IMR-90 (cell line): ENCODE measurements around the gene ADISSP. TPM values are rescaled to one million over a fixed set of nuclear protein-coding genes. Genes with fewer than 3 reads are reported as not detected.

Experiments
- ATAC-seq: fragments of 200-7000 bp; cut with Tn5 transposase; 2 replicates; pipeline ENCODE4 v1.9.1; 2020; ENCODE audit warnings: low read depth, mild to moderate bottlenecking, moderate library complexity
- BruUV-seq: library from RNA; stranded (reverse); fragments of 400-500 nt; replicated peaks from 2 replicates; lab custom pipeline; 2021; lab: Mats Ljungman, UMichigan
- CTCF ChIA-PET: fragments of 300-600 bp; formaldehyde crosslinking; extraction: SDS; loops from one replicate; lab custom pipeline; 2021; ENCODE audit warnings: antibody characterized with exemption; lab: Yijun Ruan, JAX
- POLR2A ChIA-PET: fragments of 300-600 bp; sonication (Branson Sonifier 250); formaldehyde crosslinking; loops from one replicate; lab custom pipeline; 2022; ENCODE audit warnings: antibody characterized with exemption; ENCODE audit not compliant: unreplicated experiment; lab: Charles Lee
- DNase-seq: peaks from one replicate; pipeline ENCODE4 v3.0.0; 2013
- H2AFZ ChIP-seq: replicated peaks from 2 replicates; pipeline ENCODE3; 2013; ENCODE audit warnings: low read length, mild to moderate bottlenecking; ENCODE audit not compliant: poor library complexity
- H2AK5ac ChIP-seq: 2 replicates; pipeline ENCODE4 v1.6.1; 2013; ENCODE audit warnings: low read depth, low read length, inconsistent platforms
- H2AK9ac ChIP-seq: replicated peaks from 2 replicates; pipeline ENCODE3; 2013; ENCODE audit warnings: mild to moderate bottlenecking, low read depth, low read length, moderate library complexity; ENCODE audit not compliant: poor library complexity
- H2BK120ac ChIP-seq: 2 replicates; pipeline ENCODE4 v1.6.1; 2013; ENCODE audit warnings: low read depth, low read length, inconsistent platforms
- H2BK15ac ChIP-seq: 3 replicates; pipeline ENCODE4 v1.6.1; 2013; ENCODE audit warnings: low read depth, low read length, inconsistent platforms
- H2BK20ac ChIP-seq: 2 replicates; pipeline ENCODE4 v1.6.1; 2013; ENCODE audit warnings: low read depth, mild to moderate bottlenecking, inconsistent platforms, low read length, moderate library complexity
- H2BK5ac ChIP-seq: 2 replicates; pipeline ENCODE4 v1.6.1; 2013; ENCODE audit warnings: mild to moderate bottlenecking, low read depth, low read length, inconsistent platforms; ENCODE audit not compliant: poor library complexity, severe bottlenecking
- H3K14ac ChIP-seq: replicated peaks from 2 replicates; pipeline ENCODE4 v1.6.1; 2013; ENCODE audit warnings: low read depth, low read length, inconsistent platforms
- H3K18ac ChIP-seq: 2 replicates; pipeline ENCODE4 v1.6.1; 2013; ENCODE audit warnings: low read depth, low read length, control low read depth
- H3K23ac ChIP-seq: 2 replicates; pipeline ENCODE4 v1.6.1; 2013; ENCODE audit warnings: low read depth, low read length, inconsistent platforms
- H3K27ac ChIP-seq: 2 replicates; pipeline ENCODE4 v1.5.1; 2013; ENCODE audit warnings: mild to moderate bottlenecking, control low read depth, low read length; ENCODE audit not compliant: insufficient read depth
- H3K27me3 ChIP-seq: 2 replicates; pipeline ENCODE4 v1.6.1; 2013; ENCODE audit warnings: low read length; ENCODE audit not compliant: control insufficient read depth, insufficient read depth
- H3K36me3 ChIP-seq: 2 replicates; pipeline ENCODE4 v1.6.1; 2013; ENCODE audit warnings: low read length, mixed read lengths; ENCODE audit not compliant: control insufficient read depth, insufficient read depth
- H3K4ac ChIP-seq: 2 replicates; pipeline ENCODE4 v1.6.1; 2013; ENCODE audit warnings: low read depth, low read length, inconsistent platforms
- H3K4me1 ChIP-seq: 2 replicates; pipeline ENCODE4 v1.6.1; 2013; ENCODE audit warnings: low read length, mixed read lengths; ENCODE audit not compliant: control insufficient read depth, insufficient read depth
- H3K4me2 ChIP-seq: 2 replicates; pipeline ENCODE4 v1.6.1; 2013; ENCODE audit warnings: low read depth, mild to moderate bottlenecking, control low read depth, low read length, moderate library complexity
- H3K4me3 ChIP-seq: 2 replicates; pipeline ENCODE4 v1.5.1; 2013; ENCODE audit warnings: low read depth, mild to moderate bottlenecking, control low read depth, low read length, moderate library complexity; ENCODE audit not compliant: insufficient read depth
- H3K56ac ChIP-seq: 2 replicates; pipeline ENCODE4 v1.6.1; 2013; ENCODE audit warnings: low read length, inconsistent platforms; ENCODE audit not compliant: insufficient read depth; ENCODE audit errors: extremely low read depth
- H3K79me1 ChIP-seq, 2 experiments: 2 replicates each; pipeline ENCODE4 v1.6.1; 2013; ENCODE audit warnings: low read length in 2 of 2, inconsistent platforms in 1 of 2, low read depth in 1 of 2
- H3K9ac ChIP-seq: 2 replicates; pipeline ENCODE4 v1.6.1; 2013; ENCODE audit warnings: low read depth, low read length, control low read depth
- H3K9me1 ChIP-seq: 2 replicates; pipeline ENCODE4 v1.6.1; 2013; ENCODE audit warnings: low read length, inconsistent platforms; ENCODE audit not compliant: insufficient read depth
- H3K9me3 ChIP-seq: 2 replicates; pipeline ENCODE4 v1.6.1; 2013; ENCODE audit warnings: low read length; ENCODE audit not compliant: control insufficient read depth, insufficient read depth
- H4K20me1 ChIP-seq: 2 replicates; pipeline ENCODE4 v1.6.1; 2013; ENCODE audit warnings: low read length, inconsistent platforms; ENCODE audit not compliant: insufficient read depth
- H4K5ac ChIP-seq: 2 replicates; pipeline ENCODE4 v1.6.1; 2013; ENCODE audit warnings: mild to moderate bottlenecking, low read depth, low read length, control low read depth
- H4K8ac ChIP-seq, 2 experiments: 2 replicates each; pipeline ENCODE4 v1.6.1; 2013; ENCODE audit warnings: low read depth in 2 of 2, low read length in 2 of 2, control low read depth in 1 of 2, inconsistent platforms in 1 of 2
- H4K91ac ChIP-seq: 2 replicates; pipeline ENCODE4 v1.6.1; 2013; ENCODE audit warnings: low read depth, low read length, inconsistent platforms; ENCODE audit not compliant: insufficient read depth
- CHD1 ChIP-seq: IDR thresholded peaks from 2 replicates; pipeline ENCODE4 v1.6.1; 2012; ENCODE audit warnings: low read depth, low read length, improper control_type of control experiment
- MAFK ChIP-seq: IDR thresholded peaks from 2 replicates; pipeline ENCODE4 v1.6.1; 2012; ENCODE audit warnings: low read depth, low read length, improper control_type of control experiment
- POLR2A ChIP-seq: IDR thresholded peaks from 2 replicates; pipeline ENCODE4 v1.6.1; 2012; ENCODE audit warnings: mild to moderate bottlenecking, low read depth, low read length
- RAD21 ChIP-seq: IDR thresholded peaks from 2 replicates; pipeline ENCODE4 v1.6.1; 2012; ENCODE audit warnings: low read length, improper control_type of control experiment
- WGBS, 2 experiments: methylation state at CpG; one replicate each; pipeline versions ENCODE4 v1.1.5 to v1.1.7; 2013; ENCODE audit warnings: missing lambda C conversion rate in 2 of 2; ENCODE audit not compliant: insufficient read length in 1 of 2; ENCODE audit errors: extremely low coverage in 2 of 2; 5-methylcytosine and 5-hydroxymethylcytosine counted together
- dilution Hi-C: fragments of 300-500 bp; cut with HindIII; formaldehyde crosslinking; loops from one replicate; pipeline ENCODE4 v1.14.3; 2018; ENCODE audit warnings: low sequenced_read_pairs; ENCODE audit not compliant: unreplicated experiment
- in situ Hi-C: fragments of 300-500 bp; cut with MboI; formaldehyde crosslinking; loops from 3 replicates; pipeline ENCODE4 v1.14.3; 2019; ENCODE audit warnings: low sequenced_read_pairs, inconsistent platforms, mixed read lengths
- intact Hi-C: fragments of 100-400 bp; cut with micrococcal nuclease; formaldehyde crosslinking; loops from 2 replicates; pipeline ENCODE4 v1.10.0; 2022
- polyA plus RNA-seq, 3 experiments: library from polyadenylated mRNA; depleted of rRNA; stranded (reverse); fragments of >200 nt; gene quantifications; 2 replicates each; pipeline ENCODE4 v1.2.3, GENCODE V29; 2012; ENCODE audit warnings: low replicate concordance in 1 of 3
- total RNA-seq: library from RNA; depleted of rRNA; stranded (reverse); fragments of >200 nt; gene quantifications from 2 replicates; pipeline ENCODE4 v1.2.3, GENCODE V29; 2012

Gene ADISSP
- total and polyA plus RNA-seq, 2 of the 4 experiments (the other 2 are of a cell fraction), result 31.9 to 58.2 TPM

- Histone ChIP-seq H3K9ac (no peak overlapping the region), H2AK9ac (no peak overlapping the region), H3K4ac (no peak overlapping the region), H3K27ac (no peak overlapping the region), H4K91ac (no peak overlapping the region), H4K8ac (no peak overlapping the region), H3K27me3 (peaks cover 12% of the 10 kb centered on the region), H4K20me1 (0 out of 2 replicates have a peak, but pooled peaks cover 6% of the 10 kb centered on the region), H3K36me3 (peaks cover 2% of the 10 kb centered on the region), H2BK20ac (no peak overlapping the region), H3K4me3 (no peak overlapping the region), H4K5ac (no peak overlapping the region), H2AFZ (no peak overlapping the region), H3K79me1 (no peaks in the 10 kb centered on the region), H3K56ac (no peak overlapping the region), H3K18ac (no peak overlapping the region), H2BK120ac (no peak overlapping the region), H3K23ac (no peak overlapping the region), H3K4me1 (no peaks in the 10 kb centered on the region), H3K9me1 (no peaks in the 10 kb centered on the region), H2AK5ac (no peak overlapping the region), H2BK5ac (no peak overlapping the region), H3K14ac (no peak overlapping the region), H3K9me3 (no peaks in the 10 kb centered on the region), H2BK15ac (no peak overlapping the region), H3K4me2 (no peak overlapping the region)
- dilution Hi-C loops, result no loop called here
- POLR2A ChIA-PET, result interaction anchor here (0.6 kb wide), 1 partner anchor 26 kb away, joined by 7 read pairs; no protein-coding TSS in a partner anchor
- intact Hi-C loops, result no loop called here
- TF ChIP-seq MAFK (no peak), CHD1 (no peak), POLR2A (no peak), RAD21 (no peak)
- DNase-seq, result no peak
- CTCF ChIA-PET, result interaction anchor here (0.5 to 1.3 kb wide), 2 partner anchors 10 to 71 kb away, joined by 3 read pairs; no protein-coding TSS in a partner anchor
- 100% methylated on average over 10 of the region's 16 CpGs; no CpG with 5 or more reads in 1 of the 2 experiments for WGBS, 2 experiments
- no peak for ATAC-seq
- no TSS peak for BruUV-seq
- in situ Hi-C loops, result no loop called here
These were observed 19.5 kb downstream of the ADISSP start for GRCh38 chr20:3748073-3748472.
